Activated gamma-delta T cell treated with anti-CD3 and anti-CD28 coated beads, Interleukin-2, amount 50 U/mL, for 16 hours (primary cell): ENCODE data around the gene TTC19.
"Not testable (repeated sequence)": the region's sequence is repeated elsewhere in the genome, so short reads cannot be mapped to it uniquely, and the experiment has no call there.

Experiments used
- DNase-seq: peaks from one replicate; pipeline ENCODE4 v3.0.0-alpha.2; 2020; ENCODE audit warnings: low read depth

Gene TTC19

GRCh38 chr17:15972497-15972951 is 27.1 kb upstream of the TTC19 start:
- no peak for DNase-seq

- DNase-seq = no peak
These were observed 26.6 kb upstream of the TTC19 start for GRCh38 chr17:15973016-15973415.

- DNase-seq = no peak
These were observed 25.8 kb upstream of the TTC19 start for GRCh38 chr17:15973834-15974233.

- no peak for DNase-seq
These were observed 21.7 kb upstream of the TTC19 start for GRCh38 chr17:15977894-15978293.

GRCh38 chr17:15978606-15979005 is 21.0 kb upstream of the TTC19 start:
- no peak for DNase-seq

GRCh38 chr17:15979013-15979412 is 20.6 kb upstream of the TTC19 start:
- DNase-seq = not testable (repeated sequence)

GRCh38 chr17:15981208-15981607 is 18.4 kb upstream of the TTC19 start:
- no peak for DNase-seq

GRCh38 chr17:15981646-15982580 is 17.7 kb upstream of the TTC19 start:
- DNase-seq = no peak

GRCh38 chr17:15996322-15996721 is 3.3 kb upstream of the TTC19 start:
- DNase-seq = no peak

GRCh38 chr17:15998031-15998562 is 1.5 kb upstream of the TTC19 start:
- DNase-seq = no peak

- DNase-seq = peak; percentile 19
These were observed 577 bp downstream of the TTC19 start for GRCh38 chr17:15999974-16000827.

GRCh38 chr17:16001226-16001897 is 1.7 kb downstream of the TTC19 start:
- no peak for DNase-seq

- DNase-seq = no peak
These were observed 3.2 kb downstream of the TTC19 start for GRCh38 chr17:16002708-16003260.

- no peak for DNase-seq
These were observed 4.2 kb downstream of the TTC19 start for GRCh38 chr17:16003841-16004240.

- no peak for DNase-seq
These were observed 6.0 kb downstream of the TTC19 start for GRCh38 chr17:16005636-16006035.

GRCh38 chr17:16007439-16007838 is 7.8 kb downstream of the TTC19 start:
- no peak for DNase-seq

GRCh38 chr17:16013943-16014407 is 14.4 kb downstream of the TTC19 start:
- no peak for DNase-seq

GRCh38 chr17:16019347-16019746 is 19.7 kb downstream of the TTC19 start:
- DNase-seq = no peak

- DNase-seq = no peak
These were observed 24.3 kb downstream of the TTC19 start for GRCh38 chr17:16023881-16024280.

- no peak for DNase-seq
These were observed 25.6 kb downstream of the TTC19 start for GRCh38 chr17:16025202-16025601.

- DNase-seq = no peak
These were observed 27.3 kb downstream of the TTC19 start for GRCh38 chr17:16026895-16027294.
